Astrocyte (in vitro differentiated cells and primary cell): ENCODE measurements around the gene PI4KA. TPM values are rescaled to one million over a fixed set of nuclear protein-coding genes. Genes with fewer than 3 reads are reported as not detected.
"Not testable (repeated sequence)": the region's sequence is repeated elsewhere in the genome, so short reads cannot be mapped to it uniquely, and the experiment has no call there.

ENCODE experiments used
- DNase-seq: peaks from one replicate; pipeline ENCODE4 v3.0.0-alpha.2; 2010; ENCODE audit warnings: low read depth
- FAIRE-seq: peaks from 2 replicates; lab custom pipeline; 2011; peaks lifted over from hg19 to GRCh38; lab: Jason Lieb, UNC
- H2AFZ ChIP-seq: 2 replicates; pipeline ENCODE4 v1.6.0; 2012; ENCODE audit warnings: low read depth, low read length, inconsistent platforms
- H3K27ac ChIP-seq: 2 replicates; pipeline ENCODE4 v1.5.1; 2011; ENCODE audit warnings: low read depth, low read length, inconsistent platforms
- H3K27me3 ChIP-seq: 2 replicates; pipeline ENCODE4 v1.6.0; 2011; ENCODE audit warnings: low read length, inconsistent platforms; ENCODE audit not compliant: insufficient read depth
- H3K36me3 ChIP-seq: 2 replicates; pipeline ENCODE4 v1.5.1; 2011; ENCODE audit warnings: low read length, inconsistent platforms; ENCODE audit not compliant: insufficient read depth
- H3K4me1 ChIP-seq: 2 replicates; pipeline ENCODE4 v1.5.1; 2011; ENCODE audit warnings: low read length, inconsistent platforms; ENCODE audit not compliant: insufficient read depth
- H3K4me2 ChIP-seq: 2 replicates; pipeline ENCODE4 v1.6.0; 2012; ENCODE audit warnings: low read length, inconsistent platforms
- H3K4me3 ChIP-seq: 2 replicates; pipeline ENCODE4 v1.5.1; 2011; ENCODE audit warnings: low read depth, mild to moderate bottlenecking, low read length, inconsistent platforms; ENCODE audit not compliant: insufficient read depth
- H3K79me2 ChIP-seq: 2 replicates; pipeline ENCODE4 v1.6.0; 2012; ENCODE audit warnings: mild to moderate bottlenecking, low read length, inconsistent platforms; ENCODE audit not compliant: insufficient read depth
- H3K9ac ChIP-seq: 2 replicates; pipeline ENCODE4 v1.6.0; 2012; ENCODE audit warnings: mild to moderate bottlenecking, low read length, inconsistent platforms
- H3K9me3 ChIP-seq: 2 replicates; pipeline ENCODE4 v1.5.1; 2012; ENCODE audit warnings: low read depth, mild to moderate bottlenecking, low read length, inconsistent platforms; ENCODE audit not compliant: insufficient read depth
- H4K20me1 ChIP-seq: 2 replicates; pipeline ENCODE4 v1.6.0; 2012; ENCODE audit warnings: low read length, inconsistent platforms; ENCODE audit not compliant: insufficient read depth
- H3K27ac Mint-ChIP-seq: one replicate; pipeline ENCODE4 v1.8.0; 2021; ENCODE audit warnings: mild to moderate bottlenecking, mixed read lengths; ENCODE audit not compliant: unreplicated experiment
- H3K27me3 Mint-ChIP-seq: one replicate; pipeline ENCODE4 v1.8.0; 2021; ENCODE audit warnings: low read depth, mixed read lengths; ENCODE audit not compliant: unreplicated experiment
- H3K36me3 Mint-ChIP-seq: one replicate; pipeline ENCODE4 v1.8.0; 2021; ENCODE audit warnings: low read depth, mixed read lengths; ENCODE audit not compliant: unreplicated experiment
- H3K4me1 Mint-ChIP-seq: one replicate; pipeline ENCODE4 v1.8.0; 2021; ENCODE audit warnings: low read depth, mixed read lengths; ENCODE audit not compliant: unreplicated experiment
- H3K4me3 Mint-ChIP-seq: one replicate; pipeline ENCODE4 v1.8.0; 2021; ENCODE audit warnings: mild to moderate bottlenecking, moderate library complexity, mixed read lengths; ENCODE audit not compliant: unreplicated experiment
- H3K9me3 Mint-ChIP-seq: one replicate; pipeline ENCODE4 v1.8.0; 2021; ENCODE audit warnings: mild to moderate bottlenecking, mixed read lengths; ENCODE audit not compliant: unreplicated experiment
- total RNA-seq: library from RNA; stranded (reverse); gene quantifications from 2 replicates; pipeline ENCODE4 v1.2.1, GENCODE V29; 2021

The PI4KA gene
- total RNA-seq, 1 donor from 2014 or later = 35.9 TPM

- not testable (repeated sequence) for H4K20me1 ChIP-seq, H3K27me3 Mint-ChIP-seq, H2AFZ ChIP-seq, H3K79me2 ChIP-seq, H3K27ac ChIP-seq, H3K9me3 Mint-ChIP-seq, H3K4me3 ChIP-seq, H3K36me3 Mint-ChIP-seq, H3K4me1 ChIP-seq, FAIRE-seq, H3K4me1 Mint-ChIP-seq, H3K27ac Mint-ChIP-seq, H3K9ac ChIP-seq, H3K4me3 Mint-ChIP-seq, DNase-seq, H3K36me3 ChIP-seq, H3K4me2 ChIP-seq, H3K27me3 ChIP-seq, H3K9me3 ChIP-seq
Observed at GRCh38 chr22:20690586-20691317, 167.9 kb downstream of the PI4KA start.

- not testable (repeated sequence) for H3K27ac Mint-ChIP-seq, H3K27me3 Mint-ChIP-seq, H3K9ac ChIP-seq, DNase-seq, H3K9me3 Mint-ChIP-seq, H4K20me1 ChIP-seq, H3K36me3 Mint-ChIP-seq, H3K4me3 Mint-ChIP-seq, H3K4me2 ChIP-seq, FAIRE-seq, H3K36me3 ChIP-seq, H3K4me1 Mint-ChIP-seq, H3K79me2 ChIP-seq, H3K4me1 ChIP-seq, H3K27me3 ChIP-seq, H3K27ac ChIP-seq, H3K4me3 ChIP-seq, H3K9me3 ChIP-seq, H2AFZ ChIP-seq
Observed at GRCh38 chr22:20687356-20688172, 171.0 kb downstream of the PI4KA start.

GRCh38 chr22:20685764-20686163, 172.8 kb downstream of the PI4KA start:
- H3K36me3 ChIP-seq, H3K4me3 ChIP-seq, H3K36me3 Mint-ChIP-seq, H3K4me3 Mint-ChIP-seq, H3K27ac ChIP-seq, FAIRE-seq, H3K79me2 ChIP-seq, H3K27me3 Mint-ChIP-seq, H3K9me3 ChIP-seq, H3K9ac ChIP-seq, H3K9me3 Mint-ChIP-seq, H3K27me3 ChIP-seq, H3K4me1 Mint-ChIP-seq, DNase-seq, H4K20me1 ChIP-seq, H3K27ac Mint-ChIP-seq, H2AFZ ChIP-seq, H3K4me2 ChIP-seq, H3K4me1 ChIP-seq: not testable (repeated sequence)

- H3K9me3 Mint-ChIP-seq, H3K79me2 ChIP-seq, H3K36me3 ChIP-seq, H3K27me3 Mint-ChIP-seq, H3K4me1 ChIP-seq, H3K27me3 ChIP-seq, FAIRE-seq, H3K4me3 ChIP-seq, DNase-seq, H3K9me3 ChIP-seq, H4K20me1 ChIP-seq, H3K4me1 Mint-ChIP-seq, H3K27ac ChIP-seq, H3K36me3 Mint-ChIP-seq, H3K27ac Mint-ChIP-seq, H3K4me3 Mint-ChIP-seq, H2AFZ ChIP-seq, H3K9ac ChIP-seq, H3K4me2 ChIP-seq: not testable (repeated sequence)
Observed at GRCh38 chr22:20678792-20679435, 179.7 kb downstream of the PI4KA start.
